ENCODE measurements around the gene C22orf39.

Gene C22orf39

GRCh38 chr22:19430890-19431541 lies 16.5 kb downstream of the C22orf39 start:
- no peak for DNase-seq (ENCODE audit: low read depth, low spot score)

GRCh38 chr22:19429950-19430889 lies 17.3 kb downstream of the C22orf39 start:
- DNase-seq (ENCODE audit: low read depth, low spot score): no peak

GRCh38 chr22:19424186-19424500 lies 23.4 kb downstream of the C22orf39 start:
- DNase-seq (ENCODE audit: low read depth, low spot score): no peak

DNA sequence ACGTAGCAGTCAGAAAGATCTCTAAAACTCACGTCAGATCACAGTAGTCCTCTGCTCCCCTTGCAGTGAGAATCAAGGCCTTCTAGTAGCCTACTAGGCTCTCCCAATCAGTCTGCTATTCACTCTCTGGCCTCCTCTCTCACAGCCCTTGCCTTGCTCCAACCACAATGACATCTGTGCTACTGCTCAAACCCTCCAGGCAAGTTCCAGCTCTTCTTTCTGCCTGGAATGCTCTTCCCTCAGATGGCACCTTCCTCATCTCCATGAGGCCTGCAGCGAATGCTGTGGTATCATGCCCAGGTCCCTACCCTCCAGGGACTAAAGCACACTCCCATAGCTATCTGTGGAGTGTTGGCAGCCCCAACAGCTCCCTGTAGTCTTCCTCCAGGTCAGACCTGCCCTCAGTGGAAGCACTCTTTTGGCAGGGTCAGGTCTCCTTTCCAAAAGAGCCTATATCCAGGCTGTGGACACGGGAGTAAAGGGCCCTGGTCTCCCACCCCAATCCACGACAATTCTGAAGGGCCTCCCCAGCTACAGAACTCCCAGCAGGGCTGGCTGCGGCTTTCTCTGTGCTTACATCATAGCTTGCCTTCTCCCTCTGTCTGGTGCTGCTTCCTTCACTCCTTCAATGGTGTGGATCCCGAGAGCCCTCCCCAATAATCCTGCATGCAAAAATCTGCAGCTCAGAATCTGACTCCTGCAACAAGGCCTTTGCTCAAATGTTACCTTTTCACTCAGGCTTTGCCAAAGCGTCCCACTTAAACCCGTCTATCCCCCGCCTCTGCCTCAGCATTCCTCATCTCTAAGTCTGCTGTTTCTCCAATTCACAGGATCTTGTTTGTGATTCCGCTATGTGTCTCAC lies 24.8 kb downstream of the C22orf39 start:
- no peak for DNase-seq (ENCODE audit: low read depth, low spot score)

DNA sequence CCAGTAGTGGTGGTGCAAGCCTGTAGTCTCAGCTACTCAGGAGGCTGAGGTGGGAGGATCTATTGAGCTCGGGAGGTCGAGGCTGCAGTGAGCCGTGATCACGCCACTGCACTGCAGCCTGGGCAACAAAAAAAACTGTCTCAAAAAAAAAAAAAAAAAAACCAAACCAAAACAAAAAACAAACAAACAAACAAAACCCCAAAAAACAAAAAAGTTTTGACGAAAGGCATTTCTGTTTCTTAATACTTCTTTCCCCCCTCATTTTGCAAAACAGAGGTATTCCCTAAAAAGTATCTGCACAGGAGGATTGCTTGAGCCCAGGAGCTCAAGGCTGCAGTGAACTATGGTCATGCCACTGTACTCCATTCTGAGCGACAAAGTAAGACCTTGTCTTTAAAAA lies 27.2 kb downstream of the C22orf39 start:
- DNase-seq (ENCODE audit: low read depth, low spot score): no peak

GRCh38 chr22:19419464-19420178 lies 27.9 kb downstream of the C22orf39 start:
- DNase-seq (ENCODE audit: low read depth, low spot score): no peak

DNA sequence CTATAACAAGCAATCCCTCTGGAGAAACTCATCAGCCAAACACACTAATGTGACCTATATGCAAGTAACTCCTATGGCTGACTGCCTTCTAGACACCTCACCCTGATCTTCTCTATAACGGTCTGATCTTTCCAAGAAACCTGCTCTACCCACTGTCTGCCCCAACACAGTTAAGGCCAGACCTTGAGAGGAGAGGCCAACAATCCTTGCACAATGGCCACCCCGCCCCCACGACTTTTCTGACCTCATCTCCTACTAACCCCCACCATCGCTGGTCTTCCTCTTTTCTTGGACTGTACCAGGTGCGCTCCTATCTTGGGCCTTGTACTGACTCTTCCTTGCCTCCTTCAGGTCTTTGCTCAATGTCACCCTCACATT lies 28.4 kb downstream of the C22orf39 start:
- DNase-seq (ENCODE audit: low read depth, low spot score): no peak

DNA sequence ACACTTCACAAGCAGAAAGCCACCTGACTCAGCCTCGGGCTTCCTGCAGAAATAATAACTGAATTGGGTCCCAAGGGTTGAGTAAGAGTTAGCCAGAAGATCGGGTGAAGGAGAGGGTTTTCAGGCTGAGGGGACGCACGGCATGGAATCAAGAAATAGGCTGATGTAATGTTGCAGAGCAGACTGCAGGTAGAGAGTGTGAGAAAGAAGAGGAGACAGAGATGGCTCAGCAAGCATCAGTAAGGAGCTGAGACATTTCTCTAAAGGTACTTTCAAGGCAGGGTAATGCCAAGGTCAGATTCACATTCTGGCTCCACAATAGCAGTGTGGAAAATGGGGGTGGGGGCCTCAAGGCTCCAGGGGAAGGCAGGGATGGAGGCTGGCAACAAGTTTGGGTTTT lies 34.6 kb downstream of the C22orf39 start:
- no peak for DNase-seq (ENCODE audit: low read depth, low spot score)

GRCh38 chr22:19412478-19412877 lies 35.0 kb downstream of the C22orf39 start:
- no peak for DNase-seq (ENCODE audit: low read depth, low spot score)

DNA sequence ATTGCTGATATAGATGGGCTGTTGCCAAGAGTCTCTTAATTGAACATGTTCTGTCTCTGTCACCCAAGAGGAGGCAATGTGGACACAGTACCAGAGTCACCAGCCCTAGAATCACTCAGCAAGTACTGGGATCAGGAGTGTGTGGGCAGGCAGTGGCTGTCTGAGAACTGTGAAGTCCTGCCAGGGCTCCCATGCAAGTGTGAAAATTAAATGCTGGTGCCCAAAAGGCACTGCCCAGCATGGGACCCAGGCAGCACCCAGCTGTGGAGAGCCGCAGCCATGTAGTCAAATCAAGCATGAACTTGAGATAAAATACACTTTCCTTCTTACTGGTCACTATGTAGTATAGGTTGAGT lies 35.8 kb downstream of the C22orf39 start:
- DNase-seq (ENCODE audit: low read depth, low spot score): no peak

DNA sequence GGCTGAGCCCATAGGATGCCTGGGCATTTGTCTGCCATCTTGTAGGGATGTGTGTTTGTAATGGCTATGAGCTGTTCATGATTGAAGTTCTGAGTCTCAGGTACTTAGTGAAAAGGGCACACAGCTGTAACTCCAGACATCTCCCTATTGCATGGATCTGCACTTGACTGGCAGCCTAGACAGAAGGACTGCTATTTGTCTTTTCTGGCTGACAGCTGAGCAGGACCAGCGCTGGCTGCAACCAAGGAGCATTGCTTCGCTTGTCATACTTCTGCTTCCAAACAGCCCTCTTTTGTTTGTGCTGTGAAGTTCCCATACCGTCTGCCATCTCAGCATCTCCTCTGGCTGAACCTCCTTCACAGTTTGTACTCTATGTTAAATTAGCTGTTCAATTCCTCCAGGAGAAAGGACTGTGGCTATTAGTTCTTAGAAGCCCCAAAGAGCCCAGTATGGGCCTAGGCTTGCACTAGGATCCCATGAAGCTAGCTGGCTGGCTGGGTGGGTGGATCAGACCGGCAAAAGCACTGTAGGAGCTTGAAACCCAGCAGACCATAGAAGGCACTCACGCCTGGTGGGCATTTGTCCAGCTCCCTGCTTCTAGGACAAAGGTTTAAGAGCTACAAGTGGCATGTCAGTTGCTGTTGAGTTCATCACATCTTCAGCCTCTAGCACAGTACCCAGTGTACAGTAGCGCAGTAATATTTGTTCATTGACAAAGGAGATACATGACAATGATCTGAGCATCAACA lies 36.4 kb downstream of the C22orf39 start:
- DNase-seq (ENCODE audit: low read depth, low spot score): no peak

- no peak for DNase-seq (ENCODE audit: low read depth, low spot score)
Observed at GRCh38 chr22:19407649-19408606, 39.6 kb downstream of the C22orf39 start.

DNA sequence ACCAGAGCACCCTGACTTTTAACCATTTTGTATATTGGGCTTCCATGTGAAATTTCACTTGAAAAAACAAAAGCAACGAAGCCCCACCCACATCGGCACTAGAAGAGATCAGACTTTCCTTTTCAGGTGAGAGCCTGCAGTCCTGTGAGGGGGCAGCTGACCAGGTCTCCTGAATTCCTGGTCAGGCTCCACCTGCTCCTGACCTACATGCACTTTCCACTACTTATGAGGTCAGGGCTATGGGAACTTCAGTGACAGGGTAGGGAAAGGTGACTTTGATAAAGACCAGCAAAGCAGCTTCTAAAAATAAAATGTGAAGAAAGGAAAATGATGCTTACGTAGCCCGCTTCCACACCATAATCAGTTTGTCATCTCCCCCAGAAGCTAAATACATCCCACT lies 40.7 kb downstream of the C22orf39 start:
- DNase-seq (ENCODE audit: low read depth, low spot score): no peak

- DNase-seq (ENCODE audit: low read depth, low spot score): no peak
Observed at GRCh38 chr22:19406281-19406811, 41.2 kb downstream of the C22orf39 start.

DNA sequence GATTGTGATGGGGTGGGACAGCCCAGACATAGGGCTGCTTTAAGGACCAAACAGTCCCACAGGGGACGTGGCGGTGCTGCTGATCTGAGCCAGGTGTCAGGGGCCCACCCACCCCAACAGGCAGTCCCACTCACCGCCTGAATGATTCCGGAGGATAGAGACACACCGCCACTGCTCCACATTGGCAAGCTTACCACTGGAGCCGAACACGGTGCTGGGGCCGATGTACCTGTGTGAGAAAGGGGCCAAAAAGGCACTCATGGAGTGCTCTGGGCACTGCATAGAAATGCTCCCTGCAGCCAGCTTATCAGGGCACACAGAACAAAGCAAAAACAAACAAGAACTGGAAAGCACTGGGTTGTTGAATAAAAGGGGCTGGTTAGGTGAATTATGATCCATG lies 41.9 kb downstream of the C22orf39 start:
- no peak for DNase-seq (ENCODE audit: low read depth, low spot score)

DNA sequence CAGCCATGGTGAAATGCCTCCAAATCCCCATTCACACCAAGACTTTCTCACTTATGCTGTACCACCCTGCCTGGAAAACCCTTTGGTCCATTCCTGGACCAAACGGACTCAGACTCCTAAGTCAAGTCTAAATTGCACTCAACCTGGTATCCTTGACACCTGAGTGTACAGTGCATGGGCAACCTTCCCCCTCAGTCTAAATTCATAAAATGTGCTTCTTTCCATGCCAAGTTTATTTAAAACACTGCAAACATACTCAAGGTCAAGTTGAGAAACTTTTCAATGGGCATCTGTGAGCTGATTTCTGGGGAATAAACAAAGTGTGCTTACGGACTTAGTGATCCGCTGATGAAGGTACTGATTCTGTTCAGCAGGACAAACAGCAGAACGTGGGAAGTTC lies 42.4 kb downstream of the C22orf39 start:
- DNase-seq (ENCODE audit: low read depth, low spot score): no peak

DNA sequence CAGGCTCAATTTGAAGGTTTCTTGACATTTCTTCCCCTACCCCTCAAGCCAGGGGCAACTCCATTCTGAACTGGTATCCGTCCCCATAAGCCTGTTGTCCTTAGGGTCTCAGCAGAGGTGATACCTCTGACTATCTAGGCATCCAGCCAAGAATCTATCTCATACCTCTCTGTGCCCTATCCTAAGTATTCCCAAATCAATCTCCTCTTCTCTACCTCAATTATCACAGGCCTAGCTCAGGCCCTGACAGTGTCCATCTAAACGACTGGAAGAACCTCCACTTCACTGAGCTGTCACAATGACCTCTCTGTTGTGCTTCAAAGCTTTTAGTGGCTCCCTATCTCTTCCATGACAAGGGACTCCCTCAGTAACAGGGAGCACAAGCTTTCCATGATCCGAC lies 42.8 kb downstream of the C22orf39 start:
- no peak for DNase-seq (ENCODE audit: low read depth, low spot score)

DNA sequence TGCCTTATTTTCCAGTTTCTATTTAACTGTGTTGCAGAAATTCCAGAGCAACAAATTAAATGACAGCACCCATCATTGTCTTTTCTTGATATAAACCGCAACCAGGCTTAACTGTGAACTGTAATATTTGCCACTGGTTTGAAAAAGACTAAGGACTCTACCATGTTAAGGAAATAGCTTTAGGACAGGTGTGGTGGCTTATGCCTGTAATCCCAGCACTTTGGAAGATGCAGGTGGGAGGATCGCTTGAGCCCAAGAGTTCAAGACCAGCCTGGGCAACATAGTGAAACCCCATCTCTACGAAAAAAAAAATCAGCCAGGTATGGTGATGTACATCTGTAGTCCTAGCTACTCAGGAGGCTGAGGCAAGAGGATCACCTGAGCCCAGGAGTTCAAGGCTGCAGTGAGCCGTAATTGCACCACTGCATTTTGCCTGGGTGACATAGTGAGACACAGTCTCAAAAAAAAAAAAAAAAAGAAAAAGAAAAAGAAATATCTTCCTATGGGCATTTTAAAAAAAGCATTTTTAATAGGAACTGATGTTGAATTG lies 44.8 kb downstream of the C22orf39 start:
- no peak for DNase-seq (ENCODE audit: low read depth, low spot score)

GRCh38 chr22:19401483-19401882 lies 46.0 kb downstream of the C22orf39 start:
- DNase-seq (ENCODE audit: low read depth, low spot score): no peak

Data from activated CD4-positive, CD25-positive, alpha-beta regulatory T cell treated with anti-CD3 and anti-CD28 coated beads, Interleukin-2, amount 50 U/mL, for 16 hours (primary cell).